PFSK-1 (cell line): ENCODE data around the gene LYRM1.

ENCODE experiments used
- FOXP2 ChIP-seq: optimal IDR thresholded peaks from 2 replicates; pipeline ENCODE3; 2011; ENCODE audit warnings: borderline replicate concordance, control low read depth, inconsistent platforms; ENCODE audit not compliant: insufficient read depth; ENCODE audit errors: extremely low read length, extremely low read depth
- POLR2AphosphoS5 ChIP-seq: IDR thresholded peaks from 2 replicates; pipeline ENCODE4 v1.6.1; 2012; ENCODE audit warnings: low read depth, mild to moderate bottlenecking, control low read depth, low read length, moderate library complexity
- SIN3A ChIP-seq: IDR thresholded peaks from 2 replicates; pipeline ENCODE4 v1.6.1; 2012; ENCODE audit warnings: mild to moderate bottlenecking, low read length, moderate library complexity, borderline replicate concordance; ENCODE audit not compliant: insufficient read depth
- TAF1 ChIP-seq: IDR thresholded peaks from 2 replicates; pipeline ENCODE4 v1.6.1; 2012; ENCODE audit warnings: low read length, control low read depth, borderline replicate concordance; ENCODE audit not compliant: insufficient read depth
- TF ChIP-seq, protein P1 (sequence below), 2 experiments: IDR thresholded peaks; 2 replicates each; pipeline versions ENCODE4 v1.6.1 to v1.8.0; 2011 to 2012; ENCODE audit warnings: low read depth in 2 of 2, low read length in 2 of 2, control low read depth in 1 of 2, inconsistent platforms in 1 of 2, mild to moderate bottlenecking in 1 of 2, moderate library complexity in 1 of 2; ENCODE audit not compliant: insufficient read depth in 1 of 2

DNA sequence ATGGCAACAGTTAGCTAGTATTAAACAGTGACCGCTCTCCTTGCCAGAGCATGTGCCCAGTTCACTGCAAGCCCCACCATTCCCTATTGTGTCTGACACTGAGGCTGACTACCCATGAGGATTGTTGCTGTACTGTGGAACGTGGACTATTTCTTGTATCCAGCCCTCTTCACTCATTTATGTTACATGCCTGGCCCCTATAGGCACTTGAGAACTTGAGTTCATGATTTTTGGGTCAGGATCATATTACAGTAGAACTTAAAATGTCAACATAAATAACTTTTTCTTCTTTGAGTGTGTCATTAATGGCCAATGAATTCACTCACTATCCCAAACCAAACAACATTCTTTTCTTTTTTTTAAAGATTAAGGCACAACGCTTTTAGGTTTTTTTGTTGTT is 55.7 kb downstream of the LYRM1 start:
- TF ChIP-seq, protein P1, sequence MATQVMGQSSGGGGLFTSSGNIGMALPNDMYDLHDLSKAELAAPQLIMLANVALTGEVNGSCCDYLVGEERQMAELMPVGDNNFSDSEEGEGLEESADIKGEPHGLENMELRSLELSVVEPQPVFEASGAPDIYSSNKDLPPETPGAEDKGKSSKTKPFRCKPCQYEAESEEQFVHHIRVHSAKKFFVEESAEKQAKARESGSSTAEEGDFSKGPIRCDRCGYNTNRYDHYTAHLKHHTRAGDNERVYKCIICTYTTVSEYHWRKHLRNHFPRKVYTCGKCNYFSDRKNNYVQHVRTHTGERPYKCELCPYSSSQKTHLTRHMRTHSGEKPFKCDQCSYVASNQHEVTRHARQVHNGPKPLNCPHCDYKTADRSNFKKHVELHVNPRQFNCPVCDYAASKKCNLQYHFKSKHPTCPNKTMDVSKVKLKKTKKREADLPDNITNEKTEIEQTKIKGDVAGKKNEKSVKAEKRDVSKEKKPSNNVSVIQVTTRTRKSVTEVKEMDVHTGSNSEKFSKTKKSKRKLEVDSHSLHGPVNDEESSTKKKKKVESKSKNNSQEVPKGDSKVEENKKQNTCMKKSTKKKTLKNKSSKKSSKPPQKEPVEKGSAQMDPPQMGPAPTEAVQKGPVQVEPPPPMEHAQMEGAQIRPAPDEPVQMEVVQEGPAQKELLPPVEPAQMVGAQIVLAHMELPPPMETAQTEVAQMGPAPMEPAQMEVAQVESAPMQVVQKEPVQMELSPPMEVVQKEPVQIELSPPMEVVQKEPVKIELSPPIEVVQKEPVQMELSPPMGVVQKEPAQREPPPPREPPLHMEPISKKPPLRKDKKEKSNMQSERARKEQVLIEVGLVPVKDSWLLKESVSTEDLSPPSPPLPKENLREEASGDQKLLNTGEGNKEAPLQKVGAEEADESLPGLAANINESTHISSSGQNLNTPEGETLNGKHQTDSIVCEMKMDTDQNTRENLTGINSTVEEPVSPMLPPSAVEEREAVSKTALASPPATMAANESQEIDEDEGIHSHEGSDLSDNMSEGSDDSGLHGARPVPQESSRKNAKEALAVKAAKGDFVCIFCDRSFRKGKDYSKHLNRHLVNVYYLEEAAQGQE (IDR thresholded peaks at IDR 0.05; ENCODE audit: insufficient read depth in 1 of 2, low read depth in 2 of 2, low read length in 2 of 2) = no peak
- TF ChIP-seq TAF1 (no peak), POLR2AphosphoS5 (no peak), SIN3A (no peak), FOXP2 (no peak)
